B cell (primary cell): ENCODE results near the gene TNRC6C. TPM values are rescaled to one million over a fixed set of nuclear protein-coding genes. Genes with fewer than 3 reads are reported as not detected.

Experiments used
- ATAC-seq: fragments of 200-7000 bp; cut with Tn5 transposase; one replicate; pipeline ENCODE4 v1.10.0; 2021; ENCODE audit warnings: low read depth, mild to moderate bottlenecking, moderate number of reproducible peaks, moderate library complexity
- CTCF ChIA-PET: fragments of 350-600 bp; sonication (Branson Sonifier 250); formaldehyde crosslinking; loops from one replicate; lab custom pipeline; 2021; ENCODE audit warnings: antibody characterized with exemption, inconsistent platforms; lab: Charles Lee
- POLR2A ChIA-PET: fragments of 350-600 bp; sonication (Branson Sonifier 250); formaldehyde crosslinking; loops from one replicate; lab custom pipeline; 2021; ENCODE audit warnings: antibody characterized with exemption; lab: Charles Lee
- DNase-seq: peaks from one replicate; pipeline ENCODE4 v3.0.0; 2013
- H2AFZ ChIP-seq: 2 replicates; pipeline ENCODE4 v1.6.1; 2012; ENCODE audit warnings: mild to moderate bottlenecking, low read depth, low read length; ENCODE audit not compliant: insufficient read depth, poor library complexity, severe bottlenecking
- H3K27ac ChIP-seq, 2 donors: 1 replicate in 1 of 2; 2 replicates in 1 of 2; pipeline ENCODE4 v1.5.1; 2012 to 2013; ENCODE audit warnings: low read length in 2 of 2, mild to moderate bottlenecking in 2 of 2, moderate library complexity in 1 of 2
- H3K27me3 ChIP-seq, 4 experiments: fragments of 200-600 bp in 1 of 4; sonication (generic) in 1 of 4; replicated peaks in 1 of 4; 1 replicate in 2 of 4; 2 replicates in 2 of 4; pipeline versions ENCODE4 v1.6.1 to v1.7.0; 2013 to 2016; ENCODE audit warnings: low read length in 3 of 4, mild to moderate bottlenecking in 2 of 4, mixed read lengths in 1 of 4, moderate library complexity in 1 of 4; ENCODE audit not compliant: insufficient read depth in 4 of 4, control insufficient read depth in 3 of 4; ENCODE audit errors: control extremely low read depth in 1 of 4
- H3K36me3 ChIP-seq, 2 experiments: replicated peaks in 1 of 2; 1 replicate in 1 of 2; 2 replicates in 1 of 2; pipeline versions ENCODE4 v1.6.1 to v1.7.1; 2013; ENCODE audit warnings: low read length in 1 of 2; ENCODE audit not compliant: insufficient read depth in 2 of 2, control insufficient read depth in 1 of 2; ENCODE audit errors: control extremely low read depth in 1 of 2, extremely low read depth in 1 of 2
- H3K4me1 ChIP-seq, 2 donors: fragments of 200-600 bp in 1 of 2; sonication (generic) in 1 of 2; 1 replicate in 1 of 2; 2 replicates in 1 of 2; pipeline versions ENCODE4 v1.5.1 to v1.6.1; 2013 to 2017; ENCODE audit warnings: low read length in 2 of 2; ENCODE audit not compliant: control insufficient read depth in 2 of 2, insufficient read depth in 2 of 2
- H3K4me2 ChIP-seq: replicated peaks from 2 replicates; pipeline ENCODE3; 2012; ENCODE audit warnings: mild to moderate bottlenecking, low read depth, low read length; ENCODE audit not compliant: poor library complexity, severe bottlenecking
- H3K4me3 ChIP-seq, 5 experiments: fragments of 200-600 bp in 1 of 5; sonication (generic) in 1 of 5; 1 replicate in 3 of 5; 2 replicates in 2 of 5; pipeline versions ENCODE4 v1.5.1 to v1.7.0; 2011 to 2016; ENCODE audit warnings: low read length in 4 of 5, mild to moderate bottlenecking in 4 of 5, low read depth in 2 of 5, control low read depth in 1 of 5, moderate library complexity in 1 of 5; ENCODE audit not compliant: insufficient read depth in 1 of 5; ENCODE audit errors: control extremely low read depth in 1 of 5, extremely low read depth in 1 of 5
- H3K79me2 ChIP-seq: fragments of 200-600 bp; sonication (generic); one replicate; pipeline ENCODE4 v1.6.0; 2016; ENCODE audit warnings: low read length; ENCODE audit not compliant: control insufficient read depth, insufficient read depth
- H3K9ac ChIP-seq: fragments of 200-600 bp; sonication (generic); 2 replicates; pipeline ENCODE4 v1.6.1; 2017; ENCODE audit warnings: mild to moderate bottlenecking, low read length, moderate library complexity
- H3K9me3 ChIP-seq, 3 donors: one replicate each; pipeline versions ENCODE4 v1.6.1 to v1.7.1; 2013; ENCODE audit warnings: low read length in 2 of 3; ENCODE audit not compliant: control insufficient read depth in 2 of 3, insufficient read depth in 1 of 3; ENCODE audit errors: control extremely low read depth in 1 of 3
- H4K20me1 ChIP-seq: 2 replicates; pipeline ENCODE4 v1.6.0; 2012; ENCODE audit warnings: mild to moderate bottlenecking, low read length; ENCODE audit not compliant: insufficient read depth, control insufficient read depth, poor library complexity, severe bottlenecking
- H3K27ac Mint-ChIP-seq: one replicate; pipeline ENCODE4 v1.8.0; 2021; ENCODE audit warnings: mixed read lengths
- H3K27me3 Mint-ChIP-seq: one replicate; pipeline ENCODE4 v1.8.0; 2021; ENCODE audit warnings: mixed read lengths
- H3K4me1 Mint-ChIP-seq: one replicate; pipeline ENCODE4 v1.8.0; 2021; ENCODE audit warnings: mixed read lengths
- H3K4me3 Mint-ChIP-seq: one replicate; pipeline ENCODE4 v1.8.0; 2021; ENCODE audit warnings: mixed read lengths
- H3K9me3 Mint-ChIP-seq: one replicate; pipeline ENCODE4 v1.8.0; 2022; ENCODE audit warnings: mixed read lengths; ENCODE audit not compliant: insufficient read depth
- CTCF ChIP-seq: fragments of 200-600 bp; IDR thresholded peaks from one replicate; pipeline ENCODE4 v1.8.0; 2022; ENCODE audit warnings: antibody characterized with exemption, mild to moderate bottlenecking
- EZH2 ChIP-seq: IDR thresholded peaks from 2 replicates; pipeline ENCODE4 v1.6.1; 2012; ENCODE audit warnings: borderline replicate concordance, low read depth, mild to moderate bottlenecking, moderate library complexity, low read length; ENCODE audit not compliant: insufficient read depth, poor library complexity, severe bottlenecking
- WGBS: methylation state at CpG from one replicate; pipeline ENCODE4 v1.1.5; 2013; ENCODE audit warnings: missing lambda C conversion rate; ENCODE audit not compliant: insufficient coverage; 5-methylcytosine and 5-hydroxymethylcytosine counted together
- intact Hi-C: fragments of 100-400 bp; cut with micrococcal nuclease; formaldehyde crosslinking; loops from one replicate; pipeline ENCODE4 v1.10.0; 2022
- polyA plus RNA-seq: library from polyadenylated mRNA; depleted of rRNA; stranded (reverse); fragments of >200 nt; gene quantifications from 2 replicates; pipeline ENCODE4 v1.2.3, GENCODE V29; 2012
- total RNA-seq, 2 donors: library from RNA; stranded (reverse); fragments of 120-200 nt in 1 of 2; gene quantifications; 1 replicate in 1 of 2; 2 replicates in 1 of 2; pipeline versions ENCODE4 v1.2.3 to v1.2.4, GENCODE V29; 2013 to 2022

TNRC6C gene
- total and polyA plus RNA-seq, 2 donors (not counting 1 experiment from before 2014, with no cell fraction given), result 3.9 to 63.8 TPM

GRCh38 chr17:78069695-78070094, 111.2 kb downstream of the TNRC6C start:
- no peak for DNase-seq
- Mint-ChIP-seq H3K4me1 (peaks cover 2% of the 10 kb centered on the region), H3K27me3 (no peaks in the 10 kb centered on the region), H3K27ac (no peak overlapping the region), H3K9me3 (no peaks in the 10 kb centered on the region), H3K4me3 (no peak overlapping the region)
- Histone ChIP-seq H3K27me3 (no peaks in the 10 kb centered on the region), H3K4me3 (no peak overlapping the region), H3K27ac (no peak overlapping the region), H3K36me3 (peaks cover 2 to 74% of the 10 kb centered on the region in 2 experiments), H3K9me3 (no peaks in the 10 kb centered on the region), H3K9ac (no peak overlapping the region), H2AFZ (no peak overlapping the region), H4K20me1 (no peaks in the 10 kb centered on the region), H3K79me2 (no peaks in the 10 kb centered on the region), H3K4me1 (no peaks in the 10 kb centered on the region), H3K4me2 (no peak overlapping the region)
- ChIA-PET CTCF (interaction anchor here (0.5 to 1.7 kb wide), 3 partner anchors 15 to 65 kb away, joined by 3 read pairs; no protein-coding TSS in a partner anchor), POLR2A (no interaction called here)
- intact Hi-C loops, result no loop called here
- no peak for ATAC-seq
- 78% methylated on average over 1 of the region's 4 CpGs for WGBS
- TF ChIP-seq CTCF, result no peak
- TF ChIP-seq EZH2, result no peak

- no peak overlapping the region for H3K4me2 ChIP-seq
- H4K20me1 ChIP-seq, result no peaks in the 10 kb centered on the region
- DNase-seq (no peak), ATAC-seq (no peak)
- H3K4me3 Mint-ChIP-seq, result no peak overlapping the region
- POLR2A ChIA-PET, result no interaction called here
- intact Hi-C loops, result no loop called here
- no peaks in the 10 kb centered on the region for H3K27me3 Mint-ChIP-seq
- H3K36me3 ChIP-seq, result peaks cover 0 to 84% of the 10 kb centered on the region in 2 experiments
- H3K27ac ChIP-seq, result no peak overlapping the region
- H3K27me3 ChIP-seq, result no peaks in the 10 kb centered on the region
- 100% methylated on average over 1 of the region's 3 CpGs for WGBS
- no peak overlapping the region for H3K27ac Mint-ChIP-seq
- no peaks in the 10 kb centered on the region for H3K4me1 ChIP-seq
- TF ChIP-seq EZH2 (no peak), CTCF (no peak)
- H2AFZ ChIP-seq, result no peak overlapping the region
- no peak overlapping the region for H3K4me3 ChIP-seq
- H3K9me3 Mint-ChIP-seq, result no peaks in the 10 kb centered on the region
- no peaks in the 10 kb centered on the region for H3K79me2 ChIP-seq
- no peak overlapping the region for H3K9ac ChIP-seq
- no peaks in the 10 kb centered on the region for H3K9me3 ChIP-seq
- CTCF ChIA-PET, result interaction anchor here (1.1 kb wide), 1 partner anchor 12 kb away, joined by 4 read pairs; no protein-coding TSS in a partner anchor
- peaks cover 2% of the 10 kb centered on the region for H3K4me1 Mint-ChIP-seq
Measured at GRCh38 chr17:78072961-78073360, 114.5 kb downstream of the TNRC6C start.
